GM12864 (cell line): ENCODE measurements around the gene BTBD9.

Experiments used
- DNase-seq: peaks from one replicate; pipeline ENCODE4 v3.0.0-alpha.2; 2011; ENCODE audit warnings: low read depth
- H3K4me3 ChIP-seq: 2 replicates; pipeline ENCODE4 v1.5.1; 2011; ENCODE audit warnings: mild to moderate bottlenecking, low read depth, low read length, control low read depth
- TF ChIP-seq, protein P1 (sequence below): IDR thresholded peaks from 2 replicates; pipeline ENCODE4 v1.5.1; 2011; ENCODE audit warnings: low read depth, mild to moderate bottlenecking, moderate library complexity, low read length, control low read depth, inconsistent platforms; ENCODE audit errors: missing control alignments

Gene BTBD9

GRCh38 chr6:38182426-38182825, 457.3 kb downstream of the BTBD9 start:
- no peak overlapping the region for H3K4me3 ChIP-seq
- DNase-seq, result no peak
- TF ChIP-seq, protein P1, sequence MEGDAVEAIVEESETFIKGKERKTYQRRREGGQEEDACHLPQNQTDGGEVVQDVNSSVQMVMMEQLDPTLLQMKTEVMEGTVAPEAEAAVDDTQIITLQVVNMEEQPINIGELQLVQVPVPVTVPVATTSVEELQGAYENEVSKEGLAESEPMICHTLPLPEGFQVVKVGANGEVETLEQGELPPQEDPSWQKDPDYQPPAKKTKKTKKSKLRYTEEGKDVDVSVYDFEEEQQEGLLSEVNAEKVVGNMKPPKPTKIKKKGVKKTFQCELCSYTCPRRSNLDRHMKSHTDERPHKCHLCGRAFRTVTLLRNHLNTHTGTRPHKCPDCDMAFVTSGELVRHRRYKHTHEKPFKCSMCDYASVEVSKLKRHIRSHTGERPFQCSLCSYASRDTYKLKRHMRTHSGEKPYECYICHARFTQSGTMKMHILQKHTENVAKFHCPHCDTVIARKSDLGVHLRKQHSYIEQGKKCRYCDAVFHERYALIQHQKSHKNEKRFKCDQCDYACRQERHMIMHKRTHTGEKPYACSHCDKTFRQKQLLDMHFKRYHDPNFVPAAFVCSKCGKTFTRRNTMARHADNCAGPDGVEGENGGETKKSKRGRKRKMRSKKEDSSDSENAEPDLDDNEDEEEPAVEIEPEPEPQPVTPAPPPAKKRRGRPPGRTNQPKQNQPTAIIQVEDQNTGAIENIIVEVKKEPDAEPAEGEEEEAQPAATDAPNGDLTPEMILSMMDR, result no peak

DNA sequence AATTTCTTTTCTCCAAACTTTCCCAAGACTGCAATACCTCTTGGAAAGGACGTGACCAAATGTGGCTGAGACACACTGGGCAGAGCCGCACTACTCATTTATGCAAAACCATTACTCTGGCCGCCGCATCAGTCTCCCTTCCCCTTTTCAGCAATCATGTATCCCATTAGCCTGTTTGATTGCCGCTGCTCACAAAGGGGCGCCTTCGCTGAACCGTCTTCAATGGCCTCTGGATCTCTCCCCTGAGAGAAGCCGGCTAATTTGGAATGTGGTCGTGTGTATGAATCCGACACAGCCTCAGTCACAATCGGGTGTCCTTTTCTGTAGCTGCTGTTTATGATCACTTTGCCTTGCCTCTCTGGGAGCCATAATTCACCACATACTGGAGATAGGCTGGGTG, 459.1 kb downstream of the BTBD9 start:
- H3K4me3 ChIP-seq, result no peak overlapping the region
- no peak for DNase-seq
- TF ChIP-seq, protein P1, result no peak

DNA sequence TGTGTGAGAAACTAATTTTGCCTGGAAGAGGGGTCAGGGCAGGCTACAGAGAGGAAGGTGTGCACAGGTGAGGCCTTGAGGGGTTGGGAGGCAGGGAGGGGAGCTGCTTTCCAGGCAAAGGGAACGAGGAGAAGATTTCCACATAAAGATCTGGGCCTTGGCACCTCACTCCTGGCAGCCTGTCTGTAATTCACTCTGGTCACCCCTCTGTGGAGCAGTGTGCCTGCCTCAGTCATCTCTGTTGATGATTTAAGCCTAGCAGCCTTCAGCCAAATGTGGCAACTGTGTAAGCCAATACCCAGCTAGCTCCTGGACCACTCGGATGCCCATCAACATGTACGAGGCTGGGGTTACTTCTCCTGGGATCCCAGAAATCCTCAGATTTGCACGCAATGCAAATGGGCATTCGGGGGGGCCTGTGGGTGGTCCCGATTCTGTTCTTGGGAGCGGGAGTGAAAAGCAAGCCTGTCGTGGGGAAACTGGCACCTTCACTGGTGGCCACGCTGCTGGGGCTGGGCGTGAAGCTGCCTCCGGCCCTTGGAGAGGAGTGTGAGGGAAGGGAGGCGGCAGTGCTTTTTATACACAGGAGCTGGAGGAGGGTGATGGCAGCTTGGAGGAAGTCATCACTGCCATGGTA, 459.8 kb downstream of the BTBD9 start:
- no peak for DNase-seq

GRCh38 chr6:38179300-38179699, 460.4 kb downstream of the BTBD9 start:
- no peak for DNase-seq
- H3K4me3 ChIP-seq, result no peak overlapping the region
- TF ChIP-seq, protein P1, result no peak

More for the DNA sequence above, 459.8 kb downstream of the BTBD9 start:
- TF ChIP-seq, protein P1, result no peak
- H3K4me3 ChIP-seq, result no peak overlapping the region

GRCh38 chr6:38178584-38178886, 461.2 kb downstream of the BTBD9 start:
- TF ChIP-seq, protein P1, result no peak
- no peak overlapping the region for H3K4me3 ChIP-seq
- DNase-seq, result no peak

DNA sequence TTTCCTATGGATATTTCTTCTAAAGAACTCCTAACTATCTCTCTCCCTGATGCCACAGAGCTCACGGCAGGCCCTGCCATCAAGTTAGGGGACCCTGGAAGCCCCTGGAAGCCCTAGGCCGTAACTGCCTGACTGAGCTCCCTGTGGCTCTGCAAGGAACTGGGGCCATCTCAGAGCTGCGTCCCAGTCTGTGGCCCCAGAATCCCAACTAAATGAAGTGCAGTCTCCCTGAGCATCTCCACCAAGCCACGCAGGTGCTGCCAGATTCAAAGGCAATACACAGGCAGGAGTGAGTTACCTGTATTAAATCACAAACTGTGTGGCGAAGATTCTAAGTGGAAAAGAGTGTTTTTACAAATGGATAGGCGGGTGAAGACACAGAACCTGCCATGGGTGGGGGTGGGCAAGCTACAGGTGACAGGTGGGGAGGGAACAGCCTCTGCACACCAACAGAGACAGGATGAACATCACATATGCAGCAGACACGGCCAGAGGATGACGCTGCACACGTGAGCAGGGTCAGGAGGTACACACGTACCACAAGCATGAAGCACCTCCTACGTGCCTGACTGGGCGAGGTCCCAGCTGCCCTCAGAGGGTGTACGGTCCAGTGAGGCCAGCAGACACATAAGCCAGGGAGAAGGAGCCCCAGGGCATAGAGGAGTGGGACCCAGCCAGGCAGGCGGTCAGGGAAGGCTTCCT, 461.7 kb downstream of the BTBD9 start:
- no peak for DNase-seq
- H3K4me3 ChIP-seq, result no peak overlapping the region
- TF ChIP-seq, protein P1, result no peak
